HTERT RPE-1 (cell line): ENCODE measurements around the gene PACS2.

ENCODE experiments used
- in situ Hi-C: fragments of 300-500 bp; cut with MboI; formaldehyde crosslinking; loops from 4 replicates; pipeline ENCODE4 v1.14.3; 2020; ENCODE audit warnings: low sequenced_read_pairs

Gene PACS2

GRCh38 chr14:105419195-105420091 is 104.9 kb downstream of the PACS2 start, which contains the start of gene MTA1:
Gene MTA1, plus strand, starts transcription at chr14:105419827. Its CDS starts 209 bp downstream, at chr14:105420036.
- in situ Hi-C loops, result no loop called here

DNA sequence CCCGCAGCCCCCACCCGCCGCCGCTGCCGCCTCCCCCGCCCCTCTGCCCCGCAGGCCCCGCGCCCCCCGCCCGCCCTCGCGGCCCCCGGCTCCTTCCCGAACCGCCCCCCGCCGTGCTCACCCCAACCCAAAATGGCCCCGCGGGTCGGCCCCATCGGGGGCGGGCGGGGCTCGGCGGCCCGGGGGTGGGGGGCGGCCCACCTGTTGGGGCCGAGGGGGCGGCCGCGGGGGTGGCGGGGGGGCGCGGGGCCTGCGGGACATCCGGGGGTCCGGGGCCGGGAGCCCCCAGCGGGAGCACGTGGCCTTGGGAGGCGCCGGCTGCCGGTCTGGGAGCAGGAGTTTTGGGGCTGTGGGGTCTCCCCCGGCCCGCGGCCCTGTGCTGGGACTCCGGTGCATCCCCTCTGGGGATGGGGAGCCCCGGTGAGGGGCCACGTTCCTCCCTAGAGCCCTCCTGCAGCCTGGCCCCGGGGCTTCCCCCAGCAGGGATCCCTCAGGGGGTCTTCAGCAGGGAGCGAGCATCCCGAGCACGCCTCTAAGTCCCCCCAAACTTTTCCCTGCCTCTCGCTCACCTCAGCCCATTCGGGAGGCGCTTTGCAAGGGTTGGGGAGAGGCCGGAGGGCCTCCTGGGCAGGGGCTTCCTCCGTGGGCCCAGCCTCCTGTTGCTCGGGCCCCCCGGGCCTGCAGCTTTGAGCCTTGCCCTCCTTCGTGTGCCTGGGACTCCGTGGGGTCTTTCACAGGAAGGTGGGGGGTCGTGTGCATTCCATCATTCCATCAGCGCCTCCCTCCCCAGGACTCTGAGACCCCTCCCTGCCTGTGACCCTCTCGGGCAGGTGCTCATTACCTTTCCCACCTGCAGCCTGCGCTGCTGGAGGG is 105.8 kb downstream of the PACS2 start:
- in situ Hi-C loops, result no loop called here

DNA sequence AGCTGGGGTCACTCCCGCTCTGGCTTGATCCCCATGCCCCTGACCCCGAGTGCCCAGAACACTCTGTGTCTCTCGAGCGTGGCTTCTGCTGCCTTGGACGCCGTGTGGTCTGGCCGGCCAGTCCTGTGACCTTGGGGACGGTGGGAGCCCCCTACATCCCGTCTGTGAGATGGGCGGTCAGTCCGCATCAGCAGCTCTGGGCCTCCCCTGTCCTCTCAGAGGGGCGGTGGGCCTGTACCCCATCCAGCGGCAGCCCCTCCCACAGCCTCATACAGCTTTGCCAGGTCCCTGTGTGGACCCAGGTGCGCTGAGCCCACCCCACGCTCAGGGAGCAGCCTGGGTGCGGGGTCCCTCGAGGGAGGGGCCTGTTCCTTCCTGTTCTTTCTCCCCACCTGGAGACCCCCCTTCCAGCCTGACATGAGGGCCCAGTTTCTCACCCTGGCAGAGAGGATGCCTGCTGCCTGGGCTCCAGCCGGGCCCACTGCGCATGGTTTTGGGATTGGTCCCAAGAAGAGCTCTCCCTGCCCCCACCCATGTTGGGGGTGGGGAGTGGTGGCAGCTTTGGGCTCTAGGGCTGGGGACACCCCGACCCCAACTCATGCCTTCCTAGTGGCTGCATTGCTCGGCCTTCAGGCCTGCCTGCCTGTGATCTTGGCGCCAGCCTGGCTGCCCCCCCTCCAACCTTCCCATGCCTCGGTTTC is 106.6 kb downstream of the PACS2 start:
- in situ Hi-C loops, result no loop called here

DNA sequence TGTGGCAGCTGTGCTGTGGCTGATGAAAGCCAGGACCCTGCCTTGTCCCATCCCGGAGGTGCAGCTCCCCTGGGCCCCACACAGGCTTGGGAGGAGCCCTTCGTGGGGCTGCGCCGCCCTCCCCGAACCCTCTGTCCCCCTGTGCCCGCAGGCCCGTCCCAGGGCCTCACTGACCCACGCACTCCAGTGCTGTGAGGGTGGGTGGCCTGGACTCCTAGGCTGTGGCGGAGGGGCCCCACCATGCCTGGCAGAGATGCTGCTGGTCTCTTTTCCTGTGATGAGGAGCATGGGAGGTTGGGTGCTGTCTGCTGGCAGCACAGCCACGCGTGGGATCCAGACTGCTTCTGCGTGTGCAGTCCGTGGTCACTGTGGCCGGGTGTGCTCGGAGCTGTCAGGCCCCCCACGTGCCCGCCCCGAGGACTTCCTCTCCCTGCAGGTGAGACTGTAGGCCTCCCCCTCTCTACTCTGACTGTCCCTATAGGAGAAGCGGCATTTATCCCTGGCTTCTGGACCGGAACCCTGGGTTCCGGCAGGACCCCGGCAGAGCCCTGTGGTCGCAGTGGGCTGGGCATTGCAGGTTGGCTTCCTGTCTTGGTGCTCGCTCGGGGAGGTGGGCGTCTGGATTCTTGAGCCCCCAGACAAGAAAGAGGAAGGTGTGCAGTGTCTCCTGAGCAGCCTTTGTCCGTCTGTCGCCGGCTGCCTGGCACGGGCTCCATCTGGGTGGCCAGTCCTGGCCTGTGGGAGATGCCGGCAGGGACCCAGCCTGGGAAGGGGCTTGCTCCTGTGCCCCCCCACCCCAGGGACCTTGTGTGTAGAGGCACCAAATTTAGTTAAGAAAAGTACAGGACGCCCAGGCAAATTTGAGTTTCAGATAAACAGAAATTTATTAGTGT is 107.4 kb downstream of the PACS2 start:
- in situ Hi-C loops, result no loop called here

DNA sequence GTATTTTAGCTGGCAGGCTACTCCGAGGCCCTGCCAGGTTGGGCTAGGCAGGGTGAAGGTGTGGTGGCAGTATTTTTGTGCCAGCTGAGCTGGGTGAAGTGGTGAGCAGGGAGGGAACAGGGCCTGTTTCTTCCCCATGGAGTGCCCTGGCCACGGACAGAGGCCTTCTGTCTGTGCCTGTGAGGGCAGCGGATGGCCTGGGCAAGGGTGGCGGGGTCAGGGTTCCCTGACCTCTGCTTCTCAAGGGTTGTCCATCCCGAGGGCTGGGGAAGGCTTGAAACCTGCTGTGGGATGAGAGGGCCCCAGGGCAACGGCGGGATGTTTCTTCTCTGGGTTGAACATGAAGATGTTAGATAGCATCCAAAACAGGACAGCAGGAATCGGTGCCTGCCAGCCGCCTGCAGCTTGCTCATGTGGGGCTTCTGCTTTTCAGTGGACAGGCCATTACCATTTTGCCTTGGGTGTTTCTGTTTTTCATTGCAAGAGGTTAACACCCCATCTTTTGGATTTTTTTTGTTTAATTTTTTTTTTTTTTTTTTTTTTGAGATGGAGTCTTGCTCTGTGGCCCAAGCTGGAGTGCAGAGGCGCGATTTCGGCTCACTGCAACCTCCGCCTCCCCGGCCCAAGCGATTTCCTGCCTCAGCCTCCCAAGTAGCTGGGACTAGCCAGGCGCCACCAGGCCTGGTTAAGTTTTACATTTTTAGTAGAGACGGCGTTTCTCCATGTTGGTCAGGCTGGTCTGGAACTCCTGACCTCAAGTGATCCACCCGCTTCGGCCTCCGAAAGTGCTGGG is 108.3 kb downstream of the PACS2 start:
- in situ Hi-C loops, result no loop called here

GRCh38 chr14:105423488-105424195 is 109.1 kb downstream of the PACS2 start:
- in situ Hi-C loops, result no loop called here

- in situ Hi-C loops, result no loop called here
Measured at GRCh38 chr14:105424861-105425260, 110.3 kb downstream of the PACS2 start.

DNA sequence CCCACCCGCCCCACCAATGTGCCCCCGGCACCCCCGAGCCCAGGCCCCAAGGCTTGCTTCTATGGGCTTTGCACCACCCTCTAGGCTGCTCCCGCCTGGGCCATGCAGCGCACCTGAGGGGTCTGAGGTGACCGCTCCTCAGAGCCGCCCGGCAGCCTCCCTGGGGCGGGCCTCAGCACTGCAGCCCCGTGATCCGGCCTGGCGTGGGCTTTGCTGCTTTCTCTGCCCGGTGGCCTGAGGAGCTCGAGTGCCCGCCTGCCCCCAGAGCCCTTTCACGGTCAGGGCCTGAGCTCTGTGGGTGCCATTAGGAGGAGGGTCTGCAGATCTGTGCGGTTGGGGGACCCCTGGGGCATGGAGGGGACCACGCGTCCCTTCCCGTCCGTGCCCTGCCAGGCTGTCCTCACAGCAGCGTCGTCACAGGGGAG is 111.3 kb downstream of the PACS2 start:
- in situ Hi-C loops, result no loop called here

DNA sequence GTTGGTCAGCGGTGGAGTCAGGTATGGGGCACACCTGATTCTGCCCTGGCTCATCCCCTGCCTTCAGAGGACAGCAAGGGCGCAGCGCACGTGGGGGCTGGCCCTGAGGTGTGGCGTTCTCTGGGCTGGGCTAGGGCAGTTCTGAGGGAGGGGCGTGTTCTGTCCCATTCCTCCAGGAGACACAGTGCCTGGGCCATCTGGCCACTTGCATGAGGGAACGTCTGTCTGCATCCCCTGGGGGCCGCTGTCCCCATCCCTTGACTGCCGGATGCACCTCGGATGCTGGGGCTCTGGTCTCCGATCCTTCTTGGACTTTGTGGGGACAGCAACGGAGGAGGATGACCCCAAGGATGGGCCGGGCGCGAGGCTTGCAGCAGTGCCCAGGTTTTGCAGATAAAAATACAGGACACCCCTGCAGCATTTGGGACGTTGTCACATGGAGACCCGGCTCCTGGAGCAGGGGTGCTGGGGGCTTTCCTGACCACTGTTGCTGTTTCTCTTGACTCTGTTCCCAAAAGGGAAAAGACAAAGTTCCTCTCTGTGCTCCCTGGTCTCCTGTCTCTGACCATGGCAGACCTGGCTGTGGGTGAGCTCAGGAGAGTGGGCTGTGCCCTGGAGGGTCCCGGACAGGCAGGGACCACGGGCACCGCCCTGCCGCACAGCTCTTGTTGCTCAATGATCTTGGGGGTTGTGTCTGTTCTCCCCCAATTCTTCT is 112.0 kb downstream of the PACS2 start:
- in situ Hi-C loops, result no loop called here

GRCh38 chr14:105427412-105427811 is 112.9 kb downstream of the PACS2 start:
- in situ Hi-C loops, result no loop called here

DNA sequence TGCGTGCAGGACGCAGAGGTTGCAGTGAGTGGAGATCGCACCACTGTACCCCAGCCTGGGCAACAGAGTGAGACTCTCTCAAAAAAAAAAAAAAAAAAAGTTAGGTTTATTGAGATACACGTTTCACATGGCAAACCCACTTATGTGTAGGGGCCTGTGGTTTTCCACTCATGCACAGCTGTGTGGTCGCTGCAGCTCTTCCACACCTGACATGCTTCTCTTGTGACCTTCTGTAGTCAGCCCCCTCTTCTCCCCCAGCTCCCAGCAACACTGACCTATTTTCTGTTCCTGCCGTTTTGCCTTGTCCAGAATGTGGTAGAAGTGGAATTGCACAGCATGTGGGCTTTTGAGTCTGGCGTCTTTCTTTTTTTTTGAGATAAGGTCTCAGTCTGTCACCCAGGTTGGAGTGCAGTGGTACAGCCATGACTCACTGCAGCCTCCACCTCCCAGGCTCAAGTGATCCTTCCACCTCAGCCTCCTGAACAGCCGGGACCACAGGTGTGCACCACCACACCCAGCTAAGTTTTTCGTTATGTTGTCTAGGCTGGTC is 113.5 kb downstream of the PACS2 start:
- in situ Hi-C loops, result no loop called here

DNA sequence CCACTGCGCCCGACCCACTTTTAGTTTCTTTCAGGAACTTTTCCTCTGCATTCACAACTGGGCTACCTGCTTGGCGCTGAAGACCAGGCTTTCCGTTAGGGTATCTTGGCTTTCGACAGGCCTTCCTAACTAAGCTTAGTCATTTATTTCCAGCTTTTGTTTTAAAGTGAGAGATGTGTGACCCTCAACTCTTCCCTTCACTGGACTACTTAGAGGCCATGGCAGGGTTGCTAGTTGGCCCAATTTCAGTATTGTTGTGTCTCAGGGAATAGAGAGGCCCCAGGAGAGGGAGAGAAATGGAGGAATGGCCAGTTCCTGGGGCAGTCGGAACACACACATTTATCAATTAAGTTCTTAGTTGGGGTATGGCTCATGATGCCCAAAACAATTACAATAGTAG is 115.5 kb downstream of the PACS2 start:
- in situ Hi-C loops, result no loop called here

DNA sequence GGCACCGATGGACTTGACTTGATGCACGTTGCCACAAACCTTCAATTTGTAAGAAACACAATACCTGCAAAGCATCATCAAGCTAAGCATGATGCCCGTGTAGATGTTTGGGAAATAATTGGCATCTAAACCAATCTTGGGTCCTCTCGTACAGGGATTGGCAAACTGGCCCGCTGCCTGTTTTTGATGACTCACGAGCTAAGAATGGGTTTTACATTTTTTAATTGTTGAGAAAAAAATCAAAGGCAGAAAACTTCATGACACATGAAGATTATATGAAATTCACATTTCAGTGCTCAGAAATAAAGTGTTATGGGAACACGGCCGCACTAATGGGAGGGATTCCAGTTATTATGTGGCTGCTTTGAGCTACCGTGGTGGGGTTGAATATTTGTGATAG is 116.0 kb downstream of the PACS2 start:
- in situ Hi-C loops, result no loop called here

GRCh38 chr14:105431256-105431655 is 116.7 kb downstream of the PACS2 start:
- in situ Hi-C loops, result no loop called here

- in situ Hi-C loops, result no loop called here
Measured at GRCh38 chr14:105432657-105433056, 118.1 kb downstream of the PACS2 start.

DNA sequence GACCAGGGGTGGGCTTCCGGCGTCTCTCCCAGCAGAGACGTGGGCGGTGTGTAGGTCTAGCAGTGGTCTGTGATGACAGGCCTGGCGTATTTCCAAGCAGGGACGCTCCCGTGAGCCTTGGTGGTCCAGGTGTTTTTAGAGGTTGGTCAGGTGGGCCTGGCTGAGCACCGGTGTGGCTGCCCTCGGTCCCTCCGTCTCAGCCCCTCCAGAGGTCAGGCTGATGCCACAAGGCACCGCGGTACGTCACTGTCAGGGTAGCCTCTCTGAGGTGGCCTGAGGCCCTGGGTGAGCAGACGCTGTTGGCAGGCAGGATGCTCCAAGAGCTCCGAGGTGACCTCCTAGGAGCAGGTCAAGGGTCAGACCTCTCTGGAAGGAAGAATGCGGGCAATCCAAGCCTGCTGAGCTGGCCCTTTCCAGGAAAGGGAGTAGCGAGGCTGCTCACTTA is 118.6 kb downstream of the PACS2 start:
- in situ Hi-C loops, result no loop called here

GRCh38 chr14:105436402-105436801 is 121.9 kb downstream of the PACS2 start:
- in situ Hi-C loops, result no loop called here
